ENCODE measurements around the gene DNTT.
A peak's percentile ranks its signal among the peaks of the same experiment; 100 is the strongest.

DNTT gene

DNA sequence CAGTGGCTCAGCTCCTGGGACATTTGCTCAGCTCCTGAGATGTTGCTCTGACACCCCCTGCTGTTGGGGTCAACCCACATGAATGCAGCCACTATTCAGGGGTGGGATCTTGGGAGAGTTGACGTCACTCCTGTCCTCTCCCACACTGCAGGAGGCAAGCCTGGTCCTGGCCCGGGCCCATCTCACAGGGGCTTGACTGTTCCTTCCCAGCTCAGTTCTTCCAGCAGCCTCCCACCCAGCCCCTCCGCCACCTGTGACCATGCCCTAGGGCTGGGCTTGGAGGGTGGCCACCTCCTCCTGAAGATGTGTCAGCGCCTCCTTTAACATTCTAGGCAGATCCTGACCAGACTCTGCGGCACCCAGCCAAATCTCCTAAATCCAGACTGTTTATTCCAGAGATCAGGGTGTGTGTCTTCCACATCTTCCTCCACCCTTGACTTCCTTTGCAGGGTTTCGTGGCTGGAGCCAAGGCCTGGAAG is 73.6 kb downstream of the DNTT start:
- DNase-seq (ENCODE audit: low read depth, low spot score), result peak; percentile 43

DNA sequence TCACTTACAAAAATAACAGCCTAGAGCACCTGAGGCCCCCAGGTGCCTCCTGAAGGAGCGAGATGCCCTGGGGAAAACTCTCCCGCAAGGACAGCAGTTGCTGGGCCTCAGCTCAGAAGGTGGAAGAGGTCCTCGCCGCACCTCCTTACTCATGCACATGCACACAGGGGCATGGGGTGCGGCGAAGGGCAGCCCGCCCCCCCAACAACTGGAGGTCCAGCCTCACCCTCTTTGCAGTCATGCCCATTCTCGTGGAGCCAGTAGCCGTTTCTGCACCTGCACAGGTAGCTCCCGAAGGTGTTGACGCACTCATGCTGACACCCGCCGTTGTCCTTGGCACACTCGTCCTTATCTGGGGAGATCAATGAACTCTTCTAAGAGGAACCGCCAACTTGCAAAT is 74.5 kb downstream of the DNTT start:
- no peak for DNase-seq (ENCODE audit: low read depth, low spot score)

DNA sequence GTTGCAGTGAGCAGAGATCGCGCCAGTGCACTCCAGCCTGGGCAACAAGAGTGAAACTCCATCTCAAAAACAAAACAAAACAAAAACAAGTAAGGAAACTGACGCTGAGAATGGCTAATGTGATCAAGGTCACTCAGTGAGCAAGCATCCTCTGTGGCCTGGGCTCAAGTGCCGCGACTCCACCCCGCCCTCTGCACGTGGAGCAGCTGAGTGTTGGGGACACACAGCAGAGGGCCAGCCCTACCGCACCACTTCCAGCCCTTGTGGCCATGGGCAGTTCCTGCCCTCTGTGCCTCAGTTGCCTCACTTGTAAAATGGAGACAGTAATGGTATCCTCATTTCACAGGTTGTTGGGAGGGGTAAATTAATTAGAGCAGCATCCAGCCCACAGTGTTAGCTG is 75.5 kb downstream of the DNTT start:
- no peak for DNase-seq (ENCODE audit: low read depth, low spot score)

DNA sequence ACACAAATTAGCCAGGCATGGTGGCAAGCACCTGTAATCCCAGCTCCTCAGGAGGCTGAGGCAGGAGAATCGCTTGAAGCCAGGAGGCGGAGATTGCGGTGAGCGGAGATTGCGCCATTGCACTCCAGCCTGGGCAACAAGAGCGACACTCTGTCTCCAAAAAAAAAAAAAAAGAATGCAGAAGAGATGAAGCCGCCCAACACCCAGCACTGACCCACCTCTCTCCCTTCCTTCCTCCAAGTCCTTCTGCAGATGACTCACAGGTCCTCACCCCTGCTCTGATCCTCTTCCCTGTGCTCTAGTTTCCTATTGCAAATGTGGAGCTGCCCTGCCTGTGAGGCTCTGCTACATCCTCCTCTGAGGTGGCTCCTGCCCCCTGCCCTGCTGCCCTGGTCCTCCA is 76.6 kb downstream of the DNTT start:
- no peak for DNase-seq (ENCODE audit: low read depth, low spot score)

DNA sequence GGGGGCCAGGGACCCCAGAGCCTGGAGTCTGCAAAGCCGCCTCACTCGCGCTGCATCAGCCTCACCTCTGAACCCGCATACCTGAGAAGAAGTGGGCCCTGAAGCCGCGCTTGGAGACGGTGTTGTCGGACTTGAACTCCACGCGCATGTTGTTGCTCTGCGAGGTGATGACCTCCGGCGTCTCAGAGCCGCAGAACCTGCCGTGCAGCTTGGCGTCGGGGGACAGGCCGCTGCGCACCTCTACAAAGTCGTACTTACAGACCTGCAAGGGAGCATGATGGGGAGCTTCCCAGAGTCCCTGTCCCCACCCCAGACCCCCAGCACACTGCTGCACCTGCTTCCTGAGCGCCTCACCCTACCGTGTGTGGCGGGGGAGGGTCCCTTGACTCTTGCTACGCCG is 80.3 kb downstream of the DNTT start:
- DNase-seq (ENCODE audit: low read depth, low spot score), result no peak

DNA sequence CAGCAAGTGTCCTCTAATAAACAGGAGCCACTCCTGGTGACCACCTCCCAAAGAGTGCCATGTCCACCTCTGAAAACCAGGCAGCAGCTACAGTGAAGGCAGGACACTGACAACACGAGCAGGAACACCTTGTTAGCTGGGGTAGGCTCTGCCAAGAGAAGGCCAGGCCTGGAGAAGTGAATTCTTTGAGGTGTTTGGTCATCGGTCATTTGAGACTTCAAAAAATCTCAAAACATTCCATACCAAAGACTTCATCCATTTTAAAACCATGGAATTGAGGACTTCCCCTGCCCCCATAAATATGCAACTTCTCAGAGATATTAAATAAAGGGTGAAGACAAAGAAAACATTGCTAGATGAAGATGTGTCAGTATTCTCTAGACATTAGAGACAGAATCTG is 82.9 kb downstream of the DNTT start:
- DNase-seq (ENCODE audit: low read depth, low spot score), result no peak

DNA sequence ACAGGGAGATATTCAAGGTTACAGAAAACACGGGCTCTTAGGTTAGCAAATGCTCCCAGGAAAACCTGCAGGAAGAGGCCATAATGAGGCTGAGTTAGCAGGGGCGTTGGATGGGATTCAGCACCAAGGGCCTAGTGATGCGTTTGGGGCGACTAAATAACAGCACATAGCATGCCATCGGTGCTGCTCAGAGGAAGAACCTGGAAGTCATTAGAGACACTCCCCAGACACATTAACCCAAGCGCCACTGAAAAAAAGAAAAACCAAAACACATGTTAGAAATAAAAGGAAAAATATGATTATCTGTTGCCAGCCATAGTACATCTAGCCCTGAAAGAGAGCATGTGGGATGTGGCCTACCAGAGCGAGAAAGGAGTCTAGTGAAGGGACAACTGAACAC is 83.4 kb downstream of the DNTT start:
- DNase-seq (ENCODE audit: low read depth, low spot score), result no peak

Measured in brain pericyte (primary cell).